GM18858 (cell line): ENCODE results near the gene CENPX.
A peak's percentile ranks its signal among the peaks of the same experiment; 100 is the strongest.
"Not testable (repeated sequence)": the region's sequence is repeated elsewhere in the genome, so short reads cannot be mapped to it uniquely, and the experiment has no call there.

ENCODE experiments used
- ATAC-seq: cut with Tn5 transposase; IDR thresholded peaks from one replicate; pipeline ENCODE4 v1.9.1; 2021; ENCODE audit not compliant: unreplicated experiment

The CENPX gene

GRCh38 chr17:81983639-81984373, 38.9 kb downstream of the CENPX start:
- no peak for ATAC-seq

DNA sequence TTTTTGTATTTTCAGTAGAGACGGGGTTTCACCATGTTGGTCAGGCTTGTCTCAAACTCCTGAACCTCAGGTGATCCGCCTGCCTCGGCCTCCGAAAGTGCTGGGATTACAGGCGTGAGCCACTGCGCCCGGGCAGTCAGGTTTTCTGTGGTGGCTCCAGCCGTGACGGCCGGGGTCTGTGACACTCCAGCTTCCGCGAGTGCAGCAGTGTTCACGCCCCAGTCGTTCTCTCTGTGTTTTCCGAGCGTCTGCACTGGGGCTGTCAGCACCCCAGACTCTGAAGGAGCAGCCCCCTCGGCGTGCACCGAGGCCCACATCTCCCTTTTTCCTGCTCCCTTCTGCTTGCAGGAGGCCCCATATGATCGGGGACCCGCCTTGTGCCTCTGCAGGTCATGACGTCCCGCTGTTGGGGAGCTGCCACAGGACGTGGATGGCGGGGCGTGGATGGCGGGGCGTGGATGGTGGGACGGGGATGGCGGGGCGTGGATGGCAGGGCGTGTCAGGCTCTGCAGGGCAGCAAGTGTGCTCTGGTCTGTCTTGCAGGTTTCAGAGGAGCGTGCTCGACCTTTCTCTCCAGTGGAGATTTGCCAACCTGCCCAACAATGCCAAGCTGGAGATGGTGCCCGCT, 39.6 kb downstream of the CENPX start:
- ATAC-seq = no peak

- ATAC-seq = not testable (repeated sequence)
Measured at GRCh38 chr17:81981511-81981910, 41.2 kb downstream of the CENPX start.

DNA sequence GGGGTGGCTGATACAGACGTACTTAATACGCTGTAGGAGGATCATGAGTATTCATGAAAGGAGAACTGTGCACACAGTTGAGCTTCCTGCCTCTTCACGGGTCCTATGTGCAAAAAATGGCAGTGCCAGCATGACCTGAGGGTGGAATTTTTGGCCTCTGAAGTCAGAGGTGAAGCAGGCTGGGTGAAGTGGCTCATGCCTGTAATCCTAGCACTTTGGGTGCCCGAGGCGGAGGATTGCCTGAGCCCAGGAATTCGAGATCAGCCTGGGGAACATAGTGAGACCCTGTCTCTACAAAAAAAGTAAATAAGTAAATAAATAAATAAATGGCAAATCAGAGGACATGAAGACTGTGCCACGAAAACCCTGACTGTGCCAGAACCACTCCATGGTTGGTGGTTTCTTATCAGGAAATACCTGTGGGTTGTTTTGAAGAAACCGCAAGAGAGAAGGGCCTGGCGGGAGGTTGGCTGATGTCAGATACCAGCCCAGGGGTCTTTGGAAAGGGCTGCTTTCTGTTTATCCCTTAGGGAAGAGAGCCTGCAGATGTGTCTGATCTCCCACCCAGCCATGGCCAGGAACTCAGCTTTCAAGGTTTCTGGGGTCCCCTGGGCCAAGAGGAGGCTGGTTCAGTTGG, 41.9 kb downstream of the CENPX start:
- ATAC-seq = no peak

DNA sequence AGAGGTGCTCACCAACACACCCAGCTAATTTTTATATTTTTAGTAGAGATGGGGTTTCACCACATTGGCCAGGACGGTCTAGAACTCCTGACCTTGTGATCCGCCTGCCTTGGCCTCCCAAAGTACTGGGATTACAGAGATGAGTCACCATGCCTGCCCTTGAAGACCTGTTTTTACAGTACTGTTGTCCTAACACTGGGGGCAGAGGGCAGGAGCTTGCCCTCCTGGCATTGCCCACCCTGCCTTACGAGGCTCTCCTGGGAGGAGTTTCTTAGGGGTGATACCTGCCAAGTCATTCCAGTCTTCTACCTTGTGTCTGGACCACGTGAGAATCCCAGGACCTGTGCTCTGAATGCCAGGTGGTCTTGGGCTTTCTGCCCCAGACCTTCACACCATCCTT, 42.6 kb downstream of the CENPX start:
- no peak for ATAC-seq

GRCh38 chr17:81978524-81979298, 44.0 kb downstream of the CENPX start:
- no peak for ATAC-seq

- peak; percentile 66 for ATAC-seq
Measured at GRCh38 chr17:81977211-81977808, 45.4 kb downstream of the CENPX start, which contains the start of gene ASPSCR1. Gene ASPSCR1 (plus strand): TSS chr17:81977629. CDS start chr17:81977647, 18 bp downstream.

DNA sequence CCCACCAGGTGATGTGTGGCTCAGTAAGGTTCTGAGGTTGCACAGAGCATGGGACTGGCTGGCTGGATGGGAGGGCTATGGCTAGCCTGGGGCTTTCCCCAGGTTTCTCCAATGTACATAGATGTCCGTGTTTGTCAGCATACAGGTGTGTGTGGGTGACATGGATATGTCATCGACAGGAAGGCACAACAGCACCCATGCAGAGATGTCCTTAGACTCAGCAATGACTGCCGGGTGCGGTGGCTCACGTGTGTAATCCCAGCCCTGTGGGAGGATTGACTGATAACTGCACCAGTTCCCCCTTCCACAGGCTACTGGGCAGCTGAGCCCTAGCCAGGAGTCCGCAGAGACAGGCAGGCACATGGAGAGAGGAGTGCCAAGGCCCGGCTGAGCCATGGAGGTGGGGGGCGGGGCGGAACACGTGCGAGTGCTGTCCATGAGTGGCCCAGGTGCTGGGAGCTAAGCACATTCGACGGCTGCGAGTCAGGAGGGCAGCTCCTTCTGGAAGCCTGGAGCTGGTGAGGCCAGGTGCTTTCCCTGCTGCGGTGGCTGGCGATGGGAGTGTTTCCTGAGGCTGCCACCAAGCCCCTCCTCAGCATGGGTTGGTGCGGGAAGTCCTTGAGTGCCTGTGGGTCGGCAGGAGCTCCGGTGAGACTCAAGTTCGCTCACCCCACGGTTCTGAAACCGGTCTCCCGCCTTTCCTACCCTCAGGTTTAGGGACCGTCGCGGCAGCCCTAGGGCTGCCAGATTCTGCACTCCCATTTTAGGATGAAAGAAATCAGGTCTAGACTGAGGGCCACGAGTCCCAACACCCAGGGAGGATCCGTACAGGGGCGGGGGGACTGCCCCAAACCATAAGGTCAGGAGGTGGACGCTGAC, 46.1 kb downstream of the CENPX start:
- ATAC-seq = no peak

- no peak for ATAC-seq
Measured at GRCh38 chr17:81973432-81973831, 49.2 kb downstream of the CENPX start.

- ATAC-seq = no peak
Measured at GRCh38 chr17:81968850-81969812, 53.5 kb downstream of the CENPX start.
